GM23338 (cell line): ENCODE data around the gene POM121L2. TPM values are rescaled to one million over a fixed set of nuclear protein-coding genes. Genes with fewer than 3 reads are reported as not detected.
A peak's percentile ranks its signal among the peaks of the same experiment; 100 is the strongest.

ENCODE experiments used
- ATAC-seq: fragments of 200-7000 bp; cut with Tn5 transposase; 3 replicates; pipeline ENCODE4 v1.9.1; 2020
- DNase-seq: peaks from one replicate; pipeline ENCODE4 v3.0.0-alpha.2; 2015; ENCODE audit warnings: low spot score
- H2AFZ ChIP-seq: fragments of 200-600 bp; sonication (generic); 2 replicates; pipeline ENCODE4 v1.8.0; 2016; ENCODE audit warnings: antibody characterized with exemption, mild to moderate bottlenecking, moderate library complexity
- H3F3A ChIP-seq: fragments of 200-600 bp; sonication (generic); replicated peaks from 2 replicates; pipeline ENCODE4 v1.8.0; 2017; ENCODE audit warnings: antibody characterized with exemption, mixed run types, low read depth
- H3K27ac ChIP-seq: fragments of 200-600 bp; sonication (generic); 2 replicates; pipeline ENCODE4 v1.6.1; 2016; ENCODE audit warnings: low read depth
- H3K27me3 ChIP-seq: fragments of 200-600 bp; sonication (generic); 2 replicates; pipeline ENCODE4 v1.8.0; 2016; ENCODE audit warnings: mild to moderate bottlenecking, mixed run types, moderate library complexity; ENCODE audit not compliant: insufficient read depth
- H3K36me3 ChIP-seq: fragments of 200-600 bp; sonication (generic); 2 replicates; pipeline ENCODE4 v1.8.0; 2016; ENCODE audit warnings: mild to moderate bottlenecking; ENCODE audit not compliant: insufficient read depth
- H3K4me1 ChIP-seq: fragments of 200-600 bp; sonication (generic); 2 replicates; pipeline ENCODE4 v1.8.0; 2016; ENCODE audit warnings: mild to moderate bottlenecking, moderate library complexity; ENCODE audit not compliant: insufficient read depth
- H3K4me2 ChIP-seq: fragments of 200-600 bp; sonication (generic); 2 replicates; pipeline ENCODE4 v1.7.1; 2017; ENCODE audit warnings: mixed run types
- H3K4me3 ChIP-seq: fragments of 200-600 bp; sonication (generic); 2 replicates; pipeline ENCODE4 v1.6.1; 2016; ENCODE audit warnings: mixed run types
- H3K79me2 ChIP-seq: fragments of 200-600 bp; sonication (generic); replicated peaks from 2 replicates; pipeline ENCODE4 v1.8.0; 2017; ENCODE audit warnings: mild to moderate bottlenecking; ENCODE audit not compliant: insufficient read depth
- H3K9me2 ChIP-seq: fragments of 200-600 bp; sonication (generic); 2 replicates; pipeline ENCODE4 v1.8.0; 2017; ENCODE audit not compliant: insufficient read depth
- H4K20me1 ChIP-seq: fragments of 200-600 bp; sonication (generic); replicated peaks from 2 replicates; pipeline ENCODE4 v1.8.0; 2017; ENCODE audit warnings: mild to moderate bottlenecking; ENCODE audit not compliant: insufficient read depth
- H3K27ac Mint-ChIP-seq: 2 replicates; pipeline ENCODE4 v1.8.0; 2020; ENCODE audit warnings: inconsistent platforms, mild to moderate bottlenecking, moderate library complexity, mixed read lengths
- H3K27me3 Mint-ChIP-seq: 3 replicates; pipeline ENCODE4 v1.8.0; 2022; ENCODE audit warnings: low read depth, mild to moderate bottlenecking, moderate library complexity, mixed read lengths, inconsistent platforms; ENCODE audit not compliant: insufficient read depth, poor library complexity
- H3K36me3 Mint-ChIP-seq: 3 replicates; pipeline ENCODE4 v1.8.0; 2021; ENCODE audit warnings: low read depth, mild to moderate bottlenecking, inconsistent platforms, moderate library complexity, mixed read lengths
- H3K4me1 Mint-ChIP-seq: 3 replicates; pipeline ENCODE4 v1.8.0; 2020; ENCODE audit warnings: mild to moderate bottlenecking, inconsistent platforms, mixed read lengths
- H3K4me3 Mint-ChIP-seq: 3 replicates; pipeline ENCODE4 v1.8.0; 2021; ENCODE audit warnings: moderate library complexity, mild to moderate bottlenecking, inconsistent platforms, mixed read lengths
- H3K9me3 Mint-ChIP-seq: 3 replicates; pipeline ENCODE4 v1.8.0; 2020; ENCODE audit warnings: moderate library complexity, mild to moderate bottlenecking, inconsistent platforms, mixed read lengths
- CREB1 ChIP-seq: fragments of 250-450 bp; sonication (Bioruptor Pico); IDR thresholded peaks from 2 replicates; pipeline ENCODE4 v1.5.0; 2020; ENCODE audit warnings: low read depth, mild to moderate bottlenecking, moderate library complexity
- CTCF ChIP-seq, 2 experiments: fragments of 200-600 bp in 1 of 2; sonication (generic) in 1 of 2; conservative IDR thresholded peaks; 2 replicates each; pipeline versions ENCODE4 v1.5.1 to v1.6.1; 2016 to 2017; ENCODE audit warnings: antibody characterized with exemption in 2 of 2, low read depth in 2 of 2, mild to moderate bottlenecking in 2 of 2, moderate library complexity in 1 of 2
- ETS1 ChIP-seq: IDR thresholded peaks from 2 replicates; pipeline ENCODE4 v1.6.1; 2016; ENCODE audit warnings: antibody characterized with exemption
- EZH2 ChIP-seq: fragments of 200-600 bp; sonication (generic); IDR thresholded peaks from one replicate; pipeline ENCODE4 v1.8.0; 2017; ENCODE audit warnings: antibody characterized with exemption, mild to moderate bottlenecking, low read depth; ENCODE audit not compliant: unreplicated experiment
- EZH2phosphoT487 ChIP-seq: fragments of 200-600 bp; sonication (generic); IDR thresholded peaks from one replicate; pipeline ENCODE4 v1.8.1; 2018; ENCODE audit warnings: antibody characterized with exemption; ENCODE audit not compliant: unreplicated experiment
- JUNB ChIP-seq: IDR thresholded peaks from one replicate; pipeline ENCODE4 v1.6.1; 2016; ENCODE audit warnings: antibody characterized with exemption; ENCODE audit not compliant: unreplicated experiment
- POLR2AphosphoS5 ChIP-seq: IDR thresholded peaks from 2 replicates; pipeline ENCODE4 v1.6.1; 2016; ENCODE audit warnings: antibody characterized with exemption, low read depth
- REST ChIP-seq: IDR thresholded peaks from one replicate; pipeline ENCODE4 v1.6.1; 2018; ENCODE audit warnings: antibody characterized with exemption; ENCODE audit not compliant: unreplicated experiment
- ZNF114 ChIP-seq: fragments of 250-450 bp; sonication (Bioruptor Pico); IDR thresholded peaks from 2 replicates; pipeline ENCODE4 v1.5.0; 2020; ENCODE audit warnings: mild to moderate bottlenecking, moderate library complexity
- ZNF331 ChIP-seq: fragments of 250-450 bp; sonication (Bioruptor Pico); IDR thresholded peaks from 2 replicates; pipeline ENCODE4 v1.5.0; 2020; ENCODE audit warnings: low read depth, mild to moderate bottlenecking, moderate library complexity
- ZNF462 ChIP-seq: fragments of 250-450 bp; sonication (Bioruptor Pico); IDR thresholded peaks from 2 replicates; pipeline ENCODE4 v1.5.0; 2020; ENCODE audit warnings: mild to moderate bottlenecking, moderate library complexity
- polyA plus RNA-seq: library from polyadenylated mRNA; unstranded; fragments of >200 nt; fragmentation: Nextera tagmentation; extraction: Ambion mirVana; gene quantifications from 2 replicates; pipeline ENCODE4 v1.2.1, GENCODE V29; 2016
- total RNA-seq: library from RNA; depleted of rRNA; stranded (reverse); fragments of >200 nt; shearing (Covaris generic); gene quantifications from 2 replicates; pipeline ENCODE4 v1.2.3, GENCODE V29; 2014

POM121L2 gene
- total and polyA plus RNA-seq, 2 experiments from 2014 or later, result 0.07 to 0.13 TPM

- H3K4me1 ChIP-seq, result peaks cover 11% of the 10 kb centered on the region
- H2AFZ ChIP-seq, result peak overlapping the region; percentile 97
- H3K27ac ChIP-seq, result no peak overlapping the region
- Mint-ChIP-seq H3K27me3 (peaks cover 37% of the 10 kb centered on the region), H3K36me3 (no peaks in the 10 kb centered on the region), H3K4me1 (peaks cover 15% of the 10 kb centered on the region), H3K27ac (no peak overlapping the region), H3K9me3 (peaks cover 13% of the 10 kb centered on the region; the same call in 2 of the 3 replicates), H3K4me3 (peak overlapping the region; percentile 88)
- peak; percentile 90 for DNase-seq
- peaks cover 4% of the 10 kb centered on the region; the same call in 1 of the 2 replicates for H3F3A ChIP-seq
- H3K4me2 ChIP-seq, result peak overlapping the region; percentile 99
- TF ChIP-seq JUNB (no peak), ETS1 (no peak), POLR2AphosphoS5 (no peak), ZNF114 (CRISPR knock-in tag) (no peak), CREB1 (CRISPR knock-in tag) (no peak), EZH2 (no peak), EZH2phosphoT487 (no peak), CTCF (conservative IDR thresholded peaks at IDR 0.05; ENCODE audit: low read depth in 2 of 2) (no peak), ZNF331 (no peak), ZNF462 (no peak), REST (no peak)
- H4K20me1 ChIP-seq, result no peaks in the 10 kb centered on the region
- H3K9me2 ChIP-seq, result no peaks in the 10 kb centered on the region
- H3K4me3 ChIP-seq, result peak overlapping the region; percentile 89
- no peaks in the 10 kb centered on the region for H3K36me3 ChIP-seq
- peaks cover 38% of the 10 kb centered on the region for H3K27me3 ChIP-seq
- no peaks in the 10 kb centered on the region for H3K79me2 ChIP-seq
- ATAC-seq, result peak; percentile 65
These were observed 15.8 kb downstream of the POM121L2 start for GRCh38 chr6:27296106-27296783.
